ENCODE results near the gene FREM1.

DNA sequence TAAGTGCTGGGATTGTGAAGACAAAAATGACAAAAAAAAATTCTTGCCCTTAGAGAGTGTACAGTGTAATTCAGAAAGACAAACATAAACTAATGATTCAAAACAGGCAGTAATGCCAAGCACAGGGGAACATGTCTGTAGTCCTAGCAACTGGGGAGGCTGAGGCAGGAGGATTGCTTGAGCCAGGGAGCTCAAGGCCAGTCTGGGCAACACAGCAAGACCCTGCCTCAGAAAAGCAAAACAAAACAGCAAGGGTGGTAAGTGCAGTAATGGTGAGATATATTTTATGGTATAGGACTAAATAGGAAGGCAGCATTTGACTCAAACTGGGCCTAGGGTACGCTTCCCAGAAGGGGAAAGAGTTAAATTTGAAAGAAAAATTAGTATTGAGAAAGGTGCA lies 18.9 kb downstream of the FREM1 start:
- no peak for TF ChIP-seq POLR2AphosphoS5 (IDR thresholded peaks at IDR 0.05)
- TF ChIP-seq, protein P1, sequence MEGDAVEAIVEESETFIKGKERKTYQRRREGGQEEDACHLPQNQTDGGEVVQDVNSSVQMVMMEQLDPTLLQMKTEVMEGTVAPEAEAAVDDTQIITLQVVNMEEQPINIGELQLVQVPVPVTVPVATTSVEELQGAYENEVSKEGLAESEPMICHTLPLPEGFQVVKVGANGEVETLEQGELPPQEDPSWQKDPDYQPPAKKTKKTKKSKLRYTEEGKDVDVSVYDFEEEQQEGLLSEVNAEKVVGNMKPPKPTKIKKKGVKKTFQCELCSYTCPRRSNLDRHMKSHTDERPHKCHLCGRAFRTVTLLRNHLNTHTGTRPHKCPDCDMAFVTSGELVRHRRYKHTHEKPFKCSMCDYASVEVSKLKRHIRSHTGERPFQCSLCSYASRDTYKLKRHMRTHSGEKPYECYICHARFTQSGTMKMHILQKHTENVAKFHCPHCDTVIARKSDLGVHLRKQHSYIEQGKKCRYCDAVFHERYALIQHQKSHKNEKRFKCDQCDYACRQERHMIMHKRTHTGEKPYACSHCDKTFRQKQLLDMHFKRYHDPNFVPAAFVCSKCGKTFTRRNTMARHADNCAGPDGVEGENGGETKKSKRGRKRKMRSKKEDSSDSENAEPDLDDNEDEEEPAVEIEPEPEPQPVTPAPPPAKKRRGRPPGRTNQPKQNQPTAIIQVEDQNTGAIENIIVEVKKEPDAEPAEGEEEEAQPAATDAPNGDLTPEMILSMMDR (IDR thresholded peaks at IDR 0.05) = no peak
